Bronchial epithelial cell (primary cell): ENCODE results near the gene ZBTB45. TPM values are rescaled to one million over a fixed set of nuclear protein-coding genes. Genes with fewer than 3 reads are reported as not detected.
A peak's percentile ranks its signal among the peaks of the same experiment; 100 is the strongest.
"Not testable (repeated sequence)": the region's sequence is repeated elsewhere in the genome, so short reads cannot be mapped to it uniquely, and the experiment has no call there.

Experiments
- DNase-seq: peaks from one replicate; pipeline ENCODE4 v3.0.0-alpha.2; 2010; ENCODE audit warnings: low read depth
- FAIRE-seq: peaks from 2 replicates; lab custom pipeline; 2011; peaks lifted over from hg19 to GRCh38; lab: Jason Lieb, UNC
- H3K27me3 ChIP-seq: 2 replicates; pipeline ENCODE4 v1.5.1; 2011; ENCODE audit warnings: low read length; ENCODE audit not compliant: control insufficient read depth, insufficient read depth
- H3K36me3 ChIP-seq: 2 replicates; pipeline ENCODE4 v1.5.1; 2011; ENCODE audit warnings: low read length; ENCODE audit not compliant: control insufficient read depth, insufficient read depth
- H3K4me3 ChIP-seq: 2 replicates; pipeline ENCODE4 v1.5.1; 2011; ENCODE audit warnings: mild to moderate bottlenecking, low read depth, low read length, control low read depth
- CTCF ChIP-seq: IDR thresholded peaks from 2 replicates; pipeline ENCODE4 v1.5.1; 2011; ENCODE audit warnings: mild to moderate bottlenecking, moderate library complexity, low read length, control low read depth, inconsistent platforms; ENCODE audit not compliant: insufficient read depth, severe bottlenecking
- total RNA-seq: library from RNA; depleted of rRNA; stranded (reverse); fragments of >200 nt; gene quantifications from 2 replicates; pipeline ENCODE4 v1.2.1, GENCODE V29; 2014

The ZBTB45 gene
- total RNA-seq, 1 donor from 2014 or later, result 3.4 TPM

GRCh38 chr19:58475714-58476497, 43.7 kb downstream of the ZBTB45 start, which contains the start of gene ZNF446:
TSS of gene ZNF446 (plus strand) at chr19:58476352. CDS start at chr19:58477219, 867 bp downstream.
- DNase-seq, result peak; percentile 94
- no peak for TF ChIP-seq CTCF
- H3K4me3 ChIP-seq, result peak within 1 kb of the TSS; percentile 68
- no peaks in the 10 kb centered on the region for H3K27me3 ChIP-seq
- H3K36me3 ChIP-seq, result peaks cover 12% of the 10 kb centered on the region
- peak; percentile 13 for FAIRE-seq

DNA sequence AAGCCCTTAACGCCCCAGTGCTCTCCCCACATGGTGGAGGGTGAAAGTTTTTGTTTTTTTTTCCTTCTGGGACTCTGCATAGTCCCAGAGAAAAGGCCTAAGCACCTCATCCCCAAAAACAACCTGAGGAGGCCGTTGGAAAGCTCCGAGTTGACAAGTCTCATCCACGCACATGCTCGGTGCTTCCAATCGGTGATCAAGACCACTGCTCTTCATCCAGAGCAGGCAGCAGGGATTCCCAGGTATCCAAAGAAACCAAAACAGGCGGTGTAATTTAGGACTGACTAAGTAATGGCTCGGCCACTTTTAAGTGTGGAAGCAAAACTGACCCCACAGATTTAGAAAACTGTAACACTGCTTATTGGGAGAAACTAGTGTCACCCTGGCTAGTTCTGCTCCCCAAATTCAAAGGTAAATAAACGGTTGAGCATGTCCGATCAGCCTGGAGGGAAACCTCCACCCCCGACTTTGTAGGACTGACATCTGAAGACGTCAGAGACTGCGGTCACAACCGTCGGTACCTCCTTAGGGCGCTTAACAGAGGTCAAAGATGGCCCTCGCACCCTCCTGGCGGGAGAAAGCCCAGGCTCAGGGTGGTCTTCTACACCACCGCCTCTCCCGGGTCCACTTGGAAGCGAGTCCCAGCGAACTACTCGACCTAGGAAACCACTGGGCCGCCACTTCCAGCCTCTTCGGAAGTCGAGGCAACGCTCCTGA, 44.5 kb downstream of the ZBTB45 start:
- no peak for FAIRE-seq

GRCh38 chr19:58474291-58474996, 45.2 kb downstream of the ZBTB45 start:
- Histone ChIP-seq H3K4me3 (no peak overlapping the region), H3K36me3 (peaks cover 13% of the 10 kb centered on the region), H3K27me3 (no peaks in the 10 kb centered on the region)
- TF ChIP-seq CTCF, result no peak
- FAIRE-seq (no peak), DNase-seq (no peak)

More for the DNA sequence above, 44.5 kb downstream of the ZBTB45 start:
- Histone ChIP-seq H3K27me3 (no peaks in the 10 kb centered on the region), H3K36me3 (peaks cover 13% of the 10 kb centered on the region), H3K4me3 (peak overlapping the region; percentile 68)
- DNase-seq, result no peak
- TF ChIP-seq CTCF, result no peak

DNA sequence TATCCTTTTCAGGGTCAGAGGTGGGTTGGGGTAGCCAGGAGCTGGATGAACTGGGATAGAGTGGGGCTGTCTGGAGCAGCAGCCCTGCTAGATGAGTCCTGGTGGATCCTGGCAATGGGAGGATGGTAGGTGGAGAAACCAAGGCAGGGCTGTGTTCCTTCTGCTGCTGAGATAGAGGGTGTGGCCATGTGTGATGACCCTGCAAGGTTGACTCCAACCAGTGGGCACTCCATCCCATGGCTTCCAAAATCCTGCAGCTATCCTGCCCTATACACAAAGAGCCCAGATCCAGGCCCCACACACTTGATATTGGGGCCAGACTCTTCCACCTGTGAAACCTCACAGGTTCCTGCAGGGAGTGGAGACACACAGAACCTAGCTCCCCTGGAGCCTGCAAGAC, 45.8 kb downstream of the ZBTB45 start:
- no peak for TF ChIP-seq CTCF
- H3K36me3 ChIP-seq, result peaks cover 17% of the 10 kb centered on the region
- FAIRE-seq, result no peak
- H3K27me3 ChIP-seq, result no peaks in the 10 kb centered on the region
- no peak overlapping the region for H3K4me3 ChIP-seq
- DNase-seq, result no peak

- H3K4me3 ChIP-seq, result no peak overlapping the region
- no peak for TF ChIP-seq CTCF
- no peak for FAIRE-seq
- H3K27me3 ChIP-seq, result no peaks in the 10 kb centered on the region
- peaks cover 16% of the 10 kb centered on the region for H3K36me3 ChIP-seq
- no peak for DNase-seq
These were observed 47.9 kb downstream of the ZBTB45 start for GRCh38 chr19:58471736-58472135.

GRCh38 chr19:58470837-58471543, 48.6 kb downstream of the ZBTB45 start:
- not testable (repeated sequence) for DNase-seq, H3K4me3 ChIP-seq, H3K27me3 ChIP-seq
- H3K36me3 ChIP-seq, result peaks cover 16% of the 10 kb centered on the region
- peak; percentile 89 for FAIRE-seq
